Spinal cord (tissue), 10 donors: ENCODE data around the gene SHISA8. TPM values are rescaled to one million over a fixed set of nuclear protein-coding genes. Genes with fewer than 3 reads are reported as not detected.

Experiments
- DNase-seq, 6 donors: peaks; one replicate each; pipeline versions ENCODE4 v3.0.0 to v3.0.0-alpha.2; 2013 to 2015; ENCODE audit warnings: low spot score in 6 of 6, low read depth in 4 of 6
- H3K27ac ChIP-seq: one replicate; pipeline ENCODE4 v1.5.1; 2013; ENCODE audit warnings: low read depth, low read length, control low read depth
- H3K27me3 ChIP-seq: one replicate; pipeline ENCODE4 v1.6.1; 2013; ENCODE audit warnings: low read length; ENCODE audit not compliant: control insufficient read depth, insufficient read depth
- H3K36me3 ChIP-seq: one replicate; pipeline ENCODE4 v1.6.1; 2013; ENCODE audit warnings: low read length; ENCODE audit not compliant: control insufficient read depth, insufficient read depth
- H3K4me1 ChIP-seq: one replicate; pipeline ENCODE4 v1.6.1; 2013; ENCODE audit warnings: low read length; ENCODE audit not compliant: control insufficient read depth, insufficient read depth
- H3K4me3 ChIP-seq: one replicate; pipeline ENCODE4 v1.5.1; 2013; ENCODE audit warnings: low read depth, low read length, control low read depth
- H3K9me3 ChIP-seq: one replicate; pipeline ENCODE4 v1.6.1; 2013; ENCODE audit warnings: low read length; ENCODE audit not compliant: control insufficient read depth, insufficient read depth
- WGBS: methylation state at CpG from one replicate; pipeline ENCODE4 v1.1.5; 2013; ENCODE audit warnings: missing lambda C conversion rate; ENCODE audit not compliant: insufficient coverage; 5-methylcytosine and 5-hydroxymethylcytosine counted together
- polyA plus RNA-seq, 2 donors: library from polyadenylated mRNA; unstranded; fragments of 120-200 nt; gene quantifications; one replicate each; pipeline ENCODE4 v1.2.1, GENCODE V29; 2013; ENCODE audit not compliant: insufficient read length in 2 of 2
- total RNA-seq, 2 donors: library from RNA; depleted of rRNA in 1 of 2; stranded (reverse); fragments of 120-200 nt in 1 of 2; fragments of >200 nt in 1 of 2; gene quantifications; one replicate each; pipeline versions ENCODE4 v1.2.3 to v1.2.4, GENCODE V29; 2013 to 2014
- donor health status: healthy.

SHISA8 gene
- total and polyA plus RNA-seq, 4 donors, result 0.40 to 5.2 (median 1.8) TPM

DNA sequence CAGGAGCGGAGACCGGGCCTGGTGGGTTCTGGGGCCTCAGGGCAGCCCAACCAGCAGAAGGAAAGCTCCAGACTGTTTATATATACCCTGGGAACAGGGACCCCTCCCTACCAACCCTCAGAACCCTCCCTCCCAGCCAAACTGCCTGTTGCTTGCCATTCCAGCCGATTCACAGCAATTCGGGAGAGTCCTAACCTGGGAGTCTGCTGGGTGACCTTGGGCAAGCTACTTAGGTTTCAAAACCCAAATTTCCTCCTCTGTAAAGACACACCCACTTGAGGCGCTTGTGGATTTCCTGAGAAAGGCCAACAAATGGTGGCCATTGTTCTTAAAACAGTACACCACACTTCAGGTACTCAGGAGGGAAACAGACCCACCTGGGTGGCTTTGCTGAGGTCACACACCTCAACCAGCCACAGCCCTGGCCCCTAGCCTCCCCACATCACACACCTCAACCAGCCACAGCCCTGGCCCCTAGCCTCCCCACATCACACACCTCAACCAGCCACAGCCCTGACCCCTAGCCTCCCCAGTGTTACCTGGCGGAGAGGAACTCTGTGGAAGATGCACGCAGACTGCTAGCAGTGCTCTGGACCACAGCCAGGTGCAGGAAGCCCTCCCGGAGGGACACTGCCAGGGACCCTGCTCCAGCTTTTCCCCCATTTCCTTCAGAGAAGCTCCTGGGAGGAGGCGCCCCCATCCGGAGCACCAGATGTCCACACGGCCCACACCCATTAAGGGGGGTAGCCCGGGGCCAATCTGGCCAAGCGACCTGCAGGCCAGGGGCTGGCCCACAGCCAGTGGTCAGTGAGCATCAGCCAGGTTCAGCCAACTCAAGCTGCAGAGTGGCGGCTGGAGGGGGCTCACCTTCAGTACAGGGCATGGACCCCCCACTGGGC, 6.2 kb downstream of the SHISA8 start:
- DNase-seq, result no peak
- Histone ChIP-seq H3K27ac (no peak overlapping the region), H3K4me3 (no peak overlapping the region), H3K36me3 (peaks cover 59% of the 10 kb centered on the region), H3K9me3 (no peaks in the 10 kb centered on the region), H3K27me3 (peaks cover 40% of the 10 kb centered on the region), H3K4me1 (peaks cover 27% of the 10 kb centered on the region)
- 63% methylated on average over 13 of the region's 14 CpGs for WGBS

DNA sequence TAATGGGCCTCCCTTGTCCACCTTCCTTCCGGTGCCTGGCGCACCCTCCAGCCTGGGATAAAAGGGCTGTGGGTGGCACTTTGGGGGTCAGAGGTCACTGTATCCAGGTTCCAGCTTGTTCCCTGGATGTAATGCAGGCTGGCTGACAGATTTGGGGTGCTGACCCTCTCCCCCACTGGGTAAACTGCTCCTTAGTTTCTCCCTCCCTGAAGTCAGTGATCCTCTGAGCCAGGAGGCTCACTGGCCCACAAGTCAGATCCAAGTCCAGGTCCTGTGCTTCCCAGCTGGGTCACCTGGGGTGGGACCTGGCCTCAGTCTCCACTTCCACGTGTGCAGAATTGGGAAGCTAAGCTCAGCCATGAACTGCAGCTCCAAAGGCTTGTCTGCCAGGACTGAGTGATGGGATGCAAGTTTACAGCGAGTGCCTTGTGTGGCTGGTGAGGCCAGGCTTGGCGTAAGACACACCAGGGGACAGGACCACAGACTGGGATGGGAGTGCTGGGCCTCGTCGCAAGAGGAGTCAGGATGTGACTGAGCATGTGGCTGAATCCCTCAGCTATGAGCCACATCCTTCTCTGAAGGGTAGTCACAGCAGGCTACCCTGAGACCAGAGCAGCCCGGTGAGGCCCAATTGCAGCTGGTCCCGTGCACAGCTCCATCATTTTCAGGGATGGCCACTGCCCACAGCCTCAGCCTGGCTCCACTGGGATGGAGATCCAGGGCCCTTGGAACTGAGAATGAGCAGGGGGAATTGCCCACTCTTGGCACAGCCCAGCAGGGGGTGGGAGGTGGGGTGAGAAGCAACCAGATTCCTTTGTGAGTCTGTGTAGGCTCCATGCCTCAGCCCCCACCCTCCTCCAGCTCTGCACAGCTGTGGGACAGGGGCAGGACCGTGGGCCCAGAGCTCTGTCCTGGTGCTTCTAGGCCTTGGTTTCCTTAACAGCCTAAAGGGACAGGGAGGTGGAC, 7.2 kb downstream of the SHISA8 start:
- WGBS, result 75% methylated on average over 10 of the region's 10 CpGs
- Histone ChIP-seq H3K27ac (no peak overlapping the region), H3K9me3 (no peaks in the 10 kb centered on the region), H3K4me3 (no peak overlapping the region), H3K36me3 (peaks cover 66% of the 10 kb centered on the region), H3K4me1 (peaks cover 27% of the 10 kb centered on the region), H3K27me3 (peaks cover 30% of the 10 kb centered on the region)
- DNase-seq, result no peak

GRCh38 chr22:41906822-41907221, 8.1 kb downstream of the SHISA8 start:
- peaks cover 75% of the 10 kb centered on the region for H3K36me3 ChIP-seq
- no peak overlapping the region for H3K27ac ChIP-seq
- 79% methylated on average over 3 of the region's 5 CpGs for WGBS

DNA sequence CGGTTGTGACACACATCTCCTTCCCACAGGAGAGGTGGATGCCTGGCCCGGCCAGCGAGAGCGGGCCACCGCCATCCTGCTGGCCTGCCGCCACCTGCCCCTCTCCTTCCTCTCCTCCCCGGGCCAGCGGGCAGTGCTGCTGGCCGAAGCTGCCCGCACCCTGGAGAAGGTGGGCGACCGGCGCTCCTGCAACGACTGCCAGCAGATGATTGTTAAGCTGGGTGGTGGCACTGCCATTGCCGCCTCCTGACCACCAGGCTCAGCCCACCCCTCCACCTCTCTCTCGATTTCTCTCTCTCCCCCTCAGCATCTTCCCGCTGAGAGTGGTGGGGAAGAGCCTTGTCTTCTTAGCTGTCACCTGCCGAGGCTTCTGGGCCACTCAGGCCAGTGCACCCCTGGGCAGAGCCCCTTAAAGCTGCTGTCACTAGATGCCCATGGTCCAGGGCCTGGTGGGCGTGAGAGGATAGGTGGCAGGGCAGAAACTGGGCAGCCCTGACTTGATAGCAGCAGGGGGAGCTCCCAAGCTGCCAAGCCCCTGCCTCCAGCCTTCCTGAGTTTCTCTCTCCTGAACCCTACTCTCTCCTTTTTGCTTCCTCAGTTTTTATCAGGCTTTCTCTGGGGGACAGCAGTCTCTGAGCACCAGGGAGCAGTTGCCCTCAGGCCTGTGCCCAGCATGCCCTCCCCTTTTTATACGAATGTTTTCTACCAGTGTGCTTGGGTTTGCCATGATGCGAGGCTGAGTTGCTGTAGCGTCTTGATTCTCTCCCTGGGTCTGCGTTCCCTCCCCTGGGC, 9.3 kb downstream of the SHISA8 start:
- H3K9me3 ChIP-seq, result no peaks in the 10 kb centered on the region
- WGBS, result 90% methylated on average over 9 of the region's 23 CpGs
- DNase-seq, result no peak
- peaks cover 19% of the 10 kb centered on the region for H3K4me1 ChIP-seq
- H3K36me3 ChIP-seq, result peaks cover 87% of the 10 kb centered on the region
- H3K27ac ChIP-seq, result no peak overlapping the region
- H3K4me3 ChIP-seq, result no peak overlapping the region
- peaks cover 9% of the 10 kb centered on the region for H3K27me3 ChIP-seq

More at GRCh38 chr22:41906822-41907221, 8.1 kb downstream of the SHISA8 start:
- no peak for DNase-seq
- no peak overlapping the region for H3K4me3 ChIP-seq
- H3K4me1 ChIP-seq, result peaks cover 27% of the 10 kb centered on the region
- no peaks in the 10 kb centered on the region for H3K9me3 ChIP-seq
- peaks cover 21% of the 10 kb centered on the region for H3K27me3 ChIP-seq

- WGBS, result 95% methylated on average over 16 of the region's 24 CpGs
- peaks cover 15% of the 10 kb centered on the region for H3K4me1 ChIP-seq
- H3K4me3 ChIP-seq, result no peak overlapping the region
- no peaks in the 10 kb centered on the region for H3K9me3 ChIP-seq
- H3K36me3 ChIP-seq, result peaks cover 96% of the 10 kb centered on the region
- no peak overlapping the region for H3K27ac ChIP-seq
- no peak for DNase-seq
- H3K27me3 ChIP-seq, result peaks cover 7% of the 10 kb centered on the region
These were observed 10.1 kb downstream of the SHISA8 start for GRCh38 chr22:41904450-41905410.

DNA sequence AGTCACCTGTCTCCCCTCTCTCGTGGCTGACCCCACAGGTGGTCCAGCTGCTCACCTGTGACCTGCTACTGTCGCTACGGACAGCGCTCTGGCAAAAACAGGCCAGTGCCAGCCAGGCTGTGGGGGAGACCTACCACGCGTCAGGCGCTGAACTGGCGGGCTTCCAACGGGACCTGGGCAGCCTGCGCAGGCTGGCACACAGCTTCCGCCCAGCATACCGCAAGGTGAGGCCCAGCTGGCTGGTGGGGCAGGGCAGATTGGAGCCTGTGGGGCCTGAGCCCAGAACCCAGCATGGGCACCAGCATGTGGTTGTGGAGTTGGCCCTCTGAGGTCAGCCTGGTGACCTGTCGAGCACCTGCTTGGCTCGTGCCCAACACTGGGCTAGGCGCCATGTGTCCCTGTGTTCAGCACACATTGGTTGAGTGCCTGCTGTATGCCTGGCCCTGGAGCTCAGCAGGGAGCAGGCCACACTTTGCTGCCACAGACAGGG, 11.9 kb downstream of the SHISA8 start:
- H3K36me3 ChIP-seq, result peaks cover 99% of the 10 kb centered on the region

DNA sequence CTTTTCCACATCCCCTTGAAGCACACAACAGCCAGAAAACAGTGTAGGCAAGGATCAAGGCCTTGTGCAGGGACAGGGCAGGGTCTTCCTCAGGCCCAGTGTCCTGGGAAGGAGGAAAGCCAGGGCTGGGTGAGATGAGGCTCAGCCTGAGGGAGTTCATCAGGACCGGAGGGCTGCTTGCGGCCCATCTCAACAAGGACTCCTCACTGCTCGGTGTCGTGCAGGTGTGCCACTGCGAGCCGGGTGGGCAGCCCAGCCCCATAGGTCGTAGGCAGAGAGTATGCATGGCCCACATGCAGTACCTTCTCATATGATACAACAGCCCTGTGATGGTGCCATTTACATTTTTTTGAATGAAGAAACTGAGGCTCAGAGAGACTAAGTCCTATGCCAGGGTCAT, 12.9 kb downstream of the SHISA8 start:
- no peaks in the 10 kb centered on the region for H3K4me1 ChIP-seq
- DNase-seq, result no peak
- no peak overlapping the region for H3K27ac ChIP-seq
- no peak overlapping the region for H3K4me3 ChIP-seq
- peaks cover 99% of the 10 kb centered on the region for H3K36me3 ChIP-seq
- no peaks in the 10 kb centered on the region for H3K27me3 ChIP-seq
- no peaks in the 10 kb centered on the region for H3K9me3 ChIP-seq
- 97% methylated on average over 7 of the region's 7 CpGs for WGBS

More for the DNA sequence above, 11.9 kb downstream of the SHISA8 start:
- Histone ChIP-seq H3K27me3 (no peaks in the 10 kb centered on the region), H3K27ac (no peak overlapping the region), H3K9me3 (no peaks in the 10 kb centered on the region), H3K4me3 (no peak overlapping the region), H3K4me1 (no peaks in the 10 kb centered on the region)
- DNase-seq, result no peak
- WGBS, result 85% methylated on average over 15 of the region's 15 CpGs

GRCh38 chr22:41900652-41901312, 14.1 kb downstream of the SHISA8 start:
- peaks cover 100% of the 10 kb centered on the region for H3K36me3 ChIP-seq
- 93% methylated on average over 8 of the region's 8 CpGs for WGBS
- H3K27ac ChIP-seq, result no peak overlapping the region
- no peaks in the 10 kb centered on the region for H3K4me1 ChIP-seq
- no peak overlapping the region for H3K4me3 ChIP-seq
- no peaks in the 10 kb centered on the region for H3K9me3 ChIP-seq
- no peaks in the 10 kb centered on the region for H3K27me3 ChIP-seq
- no peak for DNase-seq
